ENCODE data around the gene CASZ1. TPM values are rescaled to one million over a fixed set of nuclear protein-coding genes. Genes with fewer than 3 reads are reported as not detected.

CASZ1 gene
- total and polyA plus RNA-seq, 2 donors (not counting 3 experiments of a cell fraction or from before 2014, with no cell fraction given): 1.5 to 5.2 TPM

GRCh38 chr1:10764296-10764798 lies 32.1 kb downstream of the CASZ1 start:
- Histone ChIP-seq H3K9me3 (replicated peaks; ENCODE audit: control insufficient read depth, insufficient read depth, low read length) (no peaks in the 10 kb centered on the region), H3K79me2 (ENCODE audit: control insufficient read depth, insufficient read depth, low read length) (no peaks in the 10 kb centered on the region), H3K4me1 (ENCODE audit: control insufficient read depth, extremely low read depth, insufficient read depth, low read length) (no peaks in the 10 kb centered on the region), H3K9ac (replicated peaks; ENCODE audit: extremely low read depth, insufficient read depth, low read length) (no peak overlapping the region), H4K20me1 (replicated peaks; ENCODE audit: control insufficient read depth, extremely low read depth, insufficient read depth, low read length) (no peaks in the 10 kb centered on the region), H3K4me2 (ENCODE audit: insufficient read depth, low read length) (no peak overlapping the region), H3K27me3 (ENCODE audit: control insufficient read depth in 2 of 2, insufficient read depth in 2 of 2, low read length in 2 of 2) (peaks cover 0 to 2% of the 10 kb centered on the region in 2 experiments), H3K27ac (ENCODE audit: insufficient read depth, low read depth, low read length) (no peak overlapping the region), H3K9me1 (replicated peaks; ENCODE audit: control insufficient read depth, extremely low read depth, insufficient read depth, low read length) (no peaks in the 10 kb centered on the region), H3K4me3 (replicated peaks in 1 of 3; ENCODE audit: insufficient read depth in 1 of 3, low read depth in 1 of 3, low read length in 3 of 3) (no peak overlapping the region), H2AFZ (ENCODE audit: low read depth, low read length) (no peak overlapping the region), H3K36me3 (ENCODE audit: control insufficient read depth in 2 of 2, extremely low read depth in 1 of 2, insufficient read depth in 2 of 2, low read length in 2 of 2) (no peaks in the 10 kb centered on the region)
- dilution Hi-C loops (cut with MboI; ENCODE audit: extremely low pct_ligation_motif_present, low sequenced_read_pairs): no loop called here
- no peak for DNase-seq (ENCODE audit: low read depth, low spot score)
- no peak for FAIRE-seq
- intact Hi-C loops (cut with micrococcal nuclease): no loop called here
- POLR2A ChIA-PET: no interaction called here
- BruUV-seq (replicated peaks): no TSS peak
- no peak for TF ChIP-seq GATA2 (IDR thresholded peaks at IDR 0.05; ENCODE audit: insufficient read depth, insufficient read length, low read depth, low read length)
- no peak for TF ChIP-seq FOS (IDR thresholded peaks at IDR 0.05; ENCODE audit: borderline replicate concordance, insufficient read depth, low read length)
- no peak for TF ChIP-seq MYC (IDR thresholded peaks at IDR 0.05; ENCODE audit: low read depth, low read length)
- no peak for TF ChIP-seq EZH2 (IDR thresholded peaks at IDR 0.05; ENCODE audit: borderline replicate concordance, low read depth, low read length, severe bottlenecking)
- TF ChIP-seq JUN (IDR thresholded peaks at IDR 0.05; ENCODE audit: borderline replicate concordance, insufficient read depth, insufficient read length, low read depth): no peak
- TF ChIP-seq POLR2AphosphoS5 (IDR thresholded peaks at IDR 0.05; ENCODE audit: insufficient read depth, low read depth, low read length): no peak
- no peak for TF ChIP-seq MAX (IDR thresholded peaks at IDR 0.05; ENCODE audit: insufficient read depth, insufficient read length)
- no peak for TF ChIP-seq POLR2A (IDR thresholded peaks at IDR 0.05; ENCODE audit: low read depth, low read length)
- no peak for TF ChIP-seq CTCF (IDR thresholded peaks at IDR 0.05; ENCODE audit: extremely low read depth in 1 of 2, insufficient read depth in 1 of 2, low read depth in 1 of 2, low read length in 2 of 2)
- CTCF ChIA-PET: no interaction called here
